SK-N-SH (cell line): ENCODE measurements around the gene TTC28.

Source experiments
- CTCF ChIP-seq: fragments of 200-600 bp; sonication (generic); IDR thresholded peaks from 2 replicates; pipeline ENCODE4 v1.6.1; 2017; ENCODE audit warnings: antibody characterized with exemption, mild to moderate bottlenecking, moderate library complexity
- EP300 ChIP-seq, 2 experiments: IDR thresholded peaks; 2 replicates each; pipeline versions ENCODE4 v1.4.0 to v1.6.1; 2012; ENCODE audit warnings: borderline replicate concordance in 1 of 2, low read depth in 1 of 2, low read length in 1 of 2
- FOSL2 ChIP-seq: IDR thresholded peaks from 2 replicates; pipeline ENCODE4 v1.4.0; 2012; ENCODE audit warnings: low read depth, mild to moderate bottlenecking, moderate library complexity, borderline replicate concordance
- MEF2A ChIP-seq: IDR thresholded peaks from 2 replicates; pipeline ENCODE4 v1.4.0; 2012; ENCODE audit warnings: low read depth, borderline replicate concordance

- TF ChIP-seq MEF2A (no peak), EP300 (IDR thresholded peaks at IDR 0.05; ENCODE audit: borderline replicate concordance in 1 of 2, low read depth in 1 of 2, low read length in 1 of 2) (peak in 1 of 2 experiments; percentile 12; a peak in 2 of 4 replicates), CTCF (no peak), FOSL2 (peak; percentile 35; the same call in 1 of the 2 replicates)
Observed at GRCh38 chr22:28395920-28396753, 283.5 kb downstream of the TTC28 start.
